ENCODE data around the gene DPP6.
"Not testable (repeated sequence)": the region's sequence is repeated elsewhere in the genome, so short reads cannot be mapped to it uniquely, and the experiment has no call there.

Gene DPP6

GRCh38 chr7:154917808-154918160 is 865.6 kb downstream of the DPP6 start:
- no peak for DNase-seq

DNA sequence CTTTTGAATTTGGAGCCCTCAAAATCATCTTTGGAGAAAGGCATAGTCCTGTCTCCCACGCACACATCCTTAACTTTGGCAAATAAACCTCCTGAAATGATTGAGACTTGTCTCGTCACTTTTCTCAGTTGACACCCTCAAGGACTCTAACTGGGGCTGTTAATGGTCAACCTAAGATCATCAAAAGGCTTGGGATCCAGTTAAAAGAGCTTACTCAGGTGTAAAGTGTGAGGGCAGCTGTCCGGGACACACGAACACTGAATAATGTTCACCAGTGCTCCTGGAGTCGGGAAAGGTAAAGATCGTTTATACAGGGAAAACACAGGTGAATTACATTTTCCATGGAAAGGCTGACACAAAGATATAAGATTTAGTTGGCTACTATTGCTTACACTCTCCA is 866.1 kb downstream of the DPP6 start:
- DNase-seq, result no peak

GRCh38 chr7:154918741-154919140 is 866.5 kb downstream of the DPP6 start:
- no peak for DNase-seq

- DNase-seq, result no peak
These were observed 867.4 kb downstream of the DPP6 start for GRCh38 chr7:154919344-154920225.

- not testable (repeated sequence) for DNase-seq
These were observed 870.3 kb downstream of the DPP6 start for GRCh38 chr7:154922472-154922871.

DNA sequence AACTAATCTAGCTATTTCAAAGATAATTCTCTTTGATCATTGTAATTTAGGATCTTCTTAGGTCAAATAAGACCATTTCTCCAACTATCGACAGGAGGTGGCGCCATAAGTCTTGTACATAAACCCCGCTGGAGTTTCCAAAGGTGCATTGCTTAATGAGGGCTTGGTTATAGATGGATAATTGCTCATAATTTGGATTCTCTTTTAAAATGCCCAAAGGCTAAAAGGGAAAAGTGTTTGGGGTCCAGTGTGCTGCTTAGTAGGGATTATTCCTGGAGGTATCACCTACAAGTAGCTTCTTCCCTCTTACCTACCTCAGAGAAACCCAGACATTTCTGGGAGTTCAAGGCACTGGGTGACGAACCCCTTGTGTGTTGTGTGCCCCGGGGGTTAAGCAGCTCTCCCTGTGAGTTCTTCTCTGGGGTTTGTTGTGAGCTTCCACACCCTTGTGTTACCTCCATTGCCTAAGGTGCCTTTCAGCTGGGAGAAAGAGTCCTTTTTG is 875.5 kb downstream of the DPP6 start:
- peak; percentile 60 to 74 for DNase-seq

DNA sequence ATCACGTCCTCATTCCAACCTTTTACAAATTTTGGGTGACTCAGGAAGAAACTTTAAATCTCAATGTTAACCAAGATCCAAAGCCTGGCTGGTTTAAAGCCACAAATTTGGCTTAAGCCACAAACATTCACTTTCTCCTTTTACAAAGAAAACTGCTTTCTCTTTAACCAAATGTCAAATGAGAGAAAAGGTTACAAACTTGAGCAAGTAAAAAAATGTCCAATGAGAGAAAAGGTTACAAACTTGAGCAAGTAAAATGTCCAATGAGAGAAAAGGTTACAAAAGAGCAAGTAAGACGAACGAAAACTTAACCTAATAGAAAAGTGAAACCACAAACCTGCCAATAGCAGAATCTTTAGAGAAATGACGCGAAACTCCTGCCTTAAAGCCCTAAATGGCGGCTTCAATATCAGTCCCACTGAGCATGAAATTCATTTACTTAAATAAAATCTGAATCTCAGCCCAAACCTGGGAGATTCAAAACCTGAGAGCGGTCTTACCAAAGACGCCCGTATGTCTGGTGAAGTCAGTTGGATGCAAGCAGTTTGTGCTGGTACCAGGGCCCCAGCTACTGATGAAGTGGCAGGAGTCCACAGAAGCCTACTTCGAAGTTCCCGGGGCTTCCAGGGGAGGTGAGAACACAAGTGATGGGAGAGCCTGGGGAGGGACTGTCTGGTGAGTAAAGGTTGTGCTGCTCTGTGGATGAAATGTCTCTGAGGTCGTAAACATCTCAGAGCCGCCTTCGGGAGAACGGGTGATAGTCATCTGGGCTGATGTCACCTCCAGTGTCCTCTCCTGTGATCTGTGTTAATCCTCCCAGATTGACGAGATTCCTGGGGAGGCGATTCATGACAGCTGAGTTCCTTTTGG is 876.2 kb downstream of the DPP6 start:
- DNase-seq, result peak; percentile 12 to 20

DNA sequence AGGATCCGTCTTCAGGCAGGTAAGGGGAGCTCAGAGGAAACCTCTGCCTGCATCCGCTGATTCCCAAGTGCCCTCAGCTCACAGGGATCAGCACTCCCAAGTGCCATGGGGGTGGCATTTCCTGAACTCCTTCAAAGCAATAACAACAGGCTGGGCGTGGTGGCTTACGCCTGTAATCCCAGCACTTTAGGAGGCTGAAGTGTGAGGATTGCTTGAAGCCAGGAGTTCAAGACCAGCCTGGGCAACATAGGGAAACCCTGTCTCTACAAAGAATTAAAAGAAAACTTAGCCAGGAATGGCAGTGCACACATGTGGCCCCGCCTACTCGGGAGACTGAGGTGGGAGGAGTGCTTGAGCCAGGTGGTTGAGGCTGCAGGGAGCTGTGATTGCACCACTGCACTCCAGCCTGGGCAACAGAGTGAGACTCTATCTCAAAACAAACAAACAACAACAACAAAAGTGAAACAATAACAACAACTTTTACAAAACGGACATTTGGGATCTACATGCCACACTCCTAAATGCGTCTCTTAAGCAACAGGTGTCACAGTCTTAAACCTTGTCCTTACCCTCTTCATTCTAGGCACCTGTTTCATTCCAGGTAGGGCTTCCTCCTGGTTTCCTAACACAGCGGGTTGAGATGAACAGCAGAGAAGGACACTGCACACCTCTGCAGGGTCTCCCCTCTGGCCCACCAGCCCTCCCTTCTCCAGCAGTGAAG is 877.0 kb downstream of the DPP6 start:
- DNase-seq, result no peak

- no peak for DNase-seq
These were observed 879.7 kb downstream of the DPP6 start for GRCh38 chr7:154931906-154932305.

DNA sequence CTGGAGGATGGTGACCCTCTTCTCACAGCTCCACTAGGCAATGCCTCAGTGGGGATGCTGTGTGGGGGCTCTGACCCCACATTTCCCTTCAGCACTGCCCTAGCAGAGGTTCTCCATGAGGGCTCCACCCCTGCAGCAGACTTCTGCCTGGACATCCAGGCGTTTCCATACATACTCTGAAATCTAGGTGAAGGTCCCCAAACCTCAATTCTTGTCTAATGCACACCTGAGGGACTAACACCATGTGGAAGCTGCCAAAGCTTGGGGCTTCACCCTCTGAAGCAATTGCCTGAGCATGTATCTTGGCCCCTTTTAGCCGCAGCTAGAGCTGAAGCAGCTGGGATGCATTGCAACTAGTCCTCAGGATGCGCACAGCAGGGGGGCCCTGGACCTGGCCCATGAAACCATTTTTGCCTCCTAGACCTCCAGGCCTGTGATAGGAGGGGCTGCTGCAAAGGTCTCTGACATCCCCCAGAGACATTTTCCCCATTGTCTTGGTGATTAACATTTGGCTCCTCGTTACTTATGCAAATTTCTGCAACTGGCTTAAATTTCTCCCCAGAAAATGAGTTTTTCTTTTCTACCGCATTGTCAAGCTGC is 882.3 kb downstream of the DPP6 start:
- DNase-seq, result not testable (repeated sequence)

GRCh38 chr7:154937837-154938236 is 885.6 kb downstream of the DPP6 start:
- no peak for DNase-seq

DNA sequence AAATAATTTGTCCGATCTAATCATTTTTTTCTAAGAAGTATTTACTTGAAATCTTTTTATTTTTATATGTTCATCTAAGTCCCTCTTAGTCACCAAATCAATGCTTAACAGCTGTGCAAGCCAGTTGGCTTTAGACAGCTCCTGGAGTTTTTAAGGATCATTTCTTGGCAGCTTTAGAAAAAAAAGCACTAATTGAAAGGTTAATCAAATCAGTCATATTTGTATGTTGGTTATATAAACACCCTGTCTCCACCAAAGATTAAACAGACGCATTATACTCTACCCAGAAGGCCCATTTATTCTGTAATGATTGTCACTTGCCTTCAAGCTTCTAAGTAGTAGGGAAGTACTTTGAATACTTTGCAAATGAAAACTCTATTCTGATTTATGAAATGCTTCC is 890.5 kb downstream of the DPP6 start:
- no peak for DNase-seq

Measured in stimulated activated CD4-positive, alpha-beta T cell treated with anti-CD3 and anti-CD28 coated beads, Interleukin-4, amount 100 ng/mL, for 4 hours (primary cell).